Panc1 (cell line): ENCODE results near the gene MRPL54.

Experiments used
- CTCF ChIP-seq: fragments of 450-650 bp; IDR thresholded peaks from 2 replicates; pipeline ENCODE4 v1.5.1; 2017; ENCODE audit warnings: mild to moderate bottlenecking
- POLR2AphosphoS5 ChIP-seq: IDR thresholded peaks from 2 replicates; pipeline ENCODE4 v1.6.1; 2012; ENCODE audit warnings: mild to moderate bottlenecking, low read depth, low read length, moderate library complexity
- TCF7L2 ChIP-seq: IDR thresholded peaks from 2 replicates; pipeline ENCODE4 v1.6.1; 2011; ENCODE audit warnings: mild to moderate bottlenecking, low read depth, low read length, inconsistent platforms
- TF ChIP-seq, protein P1 (sequence below), 2 experiments: IDR thresholded peaks; 2 replicates each; pipeline ENCODE4 v1.6.1; 2011 to 2012; ENCODE audit warnings: low read depth in 2 of 2, control low read depth in 1 of 2, low read length in 1 of 2, mild to moderate bottlenecking in 1 of 2, moderate library complexity in 1 of 2; ENCODE audit not compliant: insufficient read depth in 1 of 2

- TF ChIP-seq CTCF = no peak
- TF ChIP-seq, protein P1, sequence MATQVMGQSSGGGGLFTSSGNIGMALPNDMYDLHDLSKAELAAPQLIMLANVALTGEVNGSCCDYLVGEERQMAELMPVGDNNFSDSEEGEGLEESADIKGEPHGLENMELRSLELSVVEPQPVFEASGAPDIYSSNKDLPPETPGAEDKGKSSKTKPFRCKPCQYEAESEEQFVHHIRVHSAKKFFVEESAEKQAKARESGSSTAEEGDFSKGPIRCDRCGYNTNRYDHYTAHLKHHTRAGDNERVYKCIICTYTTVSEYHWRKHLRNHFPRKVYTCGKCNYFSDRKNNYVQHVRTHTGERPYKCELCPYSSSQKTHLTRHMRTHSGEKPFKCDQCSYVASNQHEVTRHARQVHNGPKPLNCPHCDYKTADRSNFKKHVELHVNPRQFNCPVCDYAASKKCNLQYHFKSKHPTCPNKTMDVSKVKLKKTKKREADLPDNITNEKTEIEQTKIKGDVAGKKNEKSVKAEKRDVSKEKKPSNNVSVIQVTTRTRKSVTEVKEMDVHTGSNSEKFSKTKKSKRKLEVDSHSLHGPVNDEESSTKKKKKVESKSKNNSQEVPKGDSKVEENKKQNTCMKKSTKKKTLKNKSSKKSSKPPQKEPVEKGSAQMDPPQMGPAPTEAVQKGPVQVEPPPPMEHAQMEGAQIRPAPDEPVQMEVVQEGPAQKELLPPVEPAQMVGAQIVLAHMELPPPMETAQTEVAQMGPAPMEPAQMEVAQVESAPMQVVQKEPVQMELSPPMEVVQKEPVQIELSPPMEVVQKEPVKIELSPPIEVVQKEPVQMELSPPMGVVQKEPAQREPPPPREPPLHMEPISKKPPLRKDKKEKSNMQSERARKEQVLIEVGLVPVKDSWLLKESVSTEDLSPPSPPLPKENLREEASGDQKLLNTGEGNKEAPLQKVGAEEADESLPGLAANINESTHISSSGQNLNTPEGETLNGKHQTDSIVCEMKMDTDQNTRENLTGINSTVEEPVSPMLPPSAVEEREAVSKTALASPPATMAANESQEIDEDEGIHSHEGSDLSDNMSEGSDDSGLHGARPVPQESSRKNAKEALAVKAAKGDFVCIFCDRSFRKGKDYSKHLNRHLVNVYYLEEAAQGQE (IDR thresholded peaks at IDR 0.05; ENCODE audit: insufficient read depth in 1 of 2, low read depth in 2 of 2, low read length in 1 of 2) = no peak
- no peak for TF ChIP-seq TCF7L2
- no peak for TF ChIP-seq POLR2AphosphoS5
These were observed 19.0 kb upstream of the MRPL54 start for GRCh38 chr19:3743486-3743885.
